ENCODE data around the gene ETV4. TPM values are rescaled to one million over a fixed set of nuclear protein-coding genes. Genes with fewer than 3 reads are reported as not detected.

Gene ETV4
- total RNA-seq, 1 donor from 2014 or later: not detected

- H3K9me3 ChIP-seq: no peaks in the 10 kb centered on the region
- no peaks in the 10 kb centered on the region for H3K4me1 ChIP-seq
- intact Hi-C loops (cut with DNase I): no loop called here
- no peak overlapping the region for H3K27ac ChIP-seq
- TF ChIP-seq, protein P1, sequence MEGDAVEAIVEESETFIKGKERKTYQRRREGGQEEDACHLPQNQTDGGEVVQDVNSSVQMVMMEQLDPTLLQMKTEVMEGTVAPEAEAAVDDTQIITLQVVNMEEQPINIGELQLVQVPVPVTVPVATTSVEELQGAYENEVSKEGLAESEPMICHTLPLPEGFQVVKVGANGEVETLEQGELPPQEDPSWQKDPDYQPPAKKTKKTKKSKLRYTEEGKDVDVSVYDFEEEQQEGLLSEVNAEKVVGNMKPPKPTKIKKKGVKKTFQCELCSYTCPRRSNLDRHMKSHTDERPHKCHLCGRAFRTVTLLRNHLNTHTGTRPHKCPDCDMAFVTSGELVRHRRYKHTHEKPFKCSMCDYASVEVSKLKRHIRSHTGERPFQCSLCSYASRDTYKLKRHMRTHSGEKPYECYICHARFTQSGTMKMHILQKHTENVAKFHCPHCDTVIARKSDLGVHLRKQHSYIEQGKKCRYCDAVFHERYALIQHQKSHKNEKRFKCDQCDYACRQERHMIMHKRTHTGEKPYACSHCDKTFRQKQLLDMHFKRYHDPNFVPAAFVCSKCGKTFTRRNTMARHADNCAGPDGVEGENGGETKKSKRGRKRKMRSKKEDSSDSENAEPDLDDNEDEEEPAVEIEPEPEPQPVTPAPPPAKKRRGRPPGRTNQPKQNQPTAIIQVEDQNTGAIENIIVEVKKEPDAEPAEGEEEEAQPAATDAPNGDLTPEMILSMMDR (IDR thresholded peaks at IDR 0.05): no peak
- no peaks in the 10 kb centered on the region for H3K36me3 ChIP-seq
- no peak overlapping the region for H3K4me3 ChIP-seq
- no peak for DNase-seq (ENCODE audit: low spot score in 2 of 2)
- no peaks in the 10 kb centered on the region for H3K27me3 ChIP-seq
Observed at GRCh38 chr17:43568506-43569082, 22.5 kb upstream of the ETV4 start.

DNA sequence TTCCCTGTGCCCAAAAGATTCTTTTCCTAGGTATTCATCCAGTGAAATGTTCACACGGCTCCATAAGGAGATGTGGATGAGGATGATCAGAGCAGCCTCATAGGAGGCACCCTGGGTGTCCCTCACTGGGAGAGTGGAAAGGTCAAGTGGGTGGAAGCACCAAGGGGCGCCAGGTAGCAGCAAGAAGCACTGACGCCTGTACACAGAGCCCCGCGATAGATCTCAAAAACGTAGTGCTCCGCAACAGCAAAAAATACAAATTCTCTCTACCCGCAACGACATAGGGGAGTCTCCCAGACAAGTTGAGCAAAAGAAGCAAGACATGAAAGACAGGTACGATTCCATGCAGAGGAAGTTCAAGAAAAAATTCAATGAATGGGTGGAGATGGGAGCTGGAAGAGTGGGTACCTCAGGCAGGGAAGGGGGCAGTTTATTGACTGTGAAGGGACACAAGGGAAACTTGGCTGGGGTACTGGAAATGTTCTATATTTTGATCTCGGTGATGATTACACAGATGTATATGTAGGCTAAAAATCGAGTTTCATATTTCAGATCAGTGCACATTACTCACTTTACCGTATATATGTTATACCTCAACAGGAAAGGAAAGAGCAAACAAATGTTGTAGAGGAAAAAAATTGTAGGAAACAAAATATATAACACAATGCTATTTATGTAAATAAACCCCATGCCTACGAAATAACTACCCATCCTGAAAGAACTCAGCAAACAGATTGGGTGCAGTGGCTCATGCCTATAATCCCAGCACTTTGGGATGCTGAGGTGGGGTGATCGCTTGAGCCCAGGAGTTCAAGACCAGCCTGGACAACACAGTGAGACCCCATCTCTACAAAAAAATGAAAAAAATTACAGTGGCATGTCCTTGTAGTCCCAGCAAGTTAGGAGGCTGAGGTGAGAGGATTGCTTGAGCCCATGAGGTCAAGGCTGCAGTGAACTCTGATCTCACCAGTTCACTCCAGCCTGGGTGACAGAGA lies 17.8 kb upstream of the ETV4 start:
- no peak overlapping the region for H3K27ac ChIP-seq
- no peaks in the 10 kb centered on the region for H3K9me3 ChIP-seq
- intact Hi-C loops (cut with DNase I): no loop called here
- no peak for DNase-seq (ENCODE audit: low spot score in 2 of 2)
- H3K36me3 ChIP-seq: no peaks in the 10 kb centered on the region
- H3K4me3 ChIP-seq: no peak overlapping the region
- H3K27me3 ChIP-seq: no peaks in the 10 kb centered on the region
- no peaks in the 10 kb centered on the region for H3K4me1 ChIP-seq
- TF ChIP-seq, protein P1 (IDR thresholded peaks at IDR 0.05): no peak

GRCh38 chr17:43562679-43563599 lies 16.8 kb upstream of the ETV4 start:
- TF ChIP-seq, protein P1 (IDR thresholded peaks at IDR 0.05): no peak
- no peaks in the 10 kb centered on the region for H3K9me3 ChIP-seq
- DNase-seq (ENCODE audit: low spot score in 2 of 2): no peak

GRCh38 chr17:43560461-43561427 lies 14.6 kb upstream of the ETV4 start:
- H3K9me3 ChIP-seq: no peaks in the 10 kb centered on the region
- H3K27me3 ChIP-seq: no peaks in the 10 kb centered on the region
- intact Hi-C loops (cut with DNase I): no loop called here
- no peaks in the 10 kb centered on the region for H3K36me3 ChIP-seq
- no peak overlapping the region for H3K4me3 ChIP-seq
- DNase-seq (ENCODE audit: low spot score in 2 of 2): no peak
- TF ChIP-seq, protein P1 (IDR thresholded peaks at IDR 0.05): no peak
- H3K4me1 ChIP-seq: no peaks in the 10 kb centered on the region
- no peak overlapping the region for H3K27ac ChIP-seq

More at GRCh38 chr17:43562679-43563599, 16.8 kb upstream of the ETV4 start:
- Histone ChIP-seq H3K36me3 (no peaks in the 10 kb centered on the region), H3K27me3 (no peaks in the 10 kb centered on the region), H3K4me3 (no peak overlapping the region), H3K4me1 (no peaks in the 10 kb centered on the region), H3K27ac (no peak overlapping the region)
- intact Hi-C loops (cut with DNase I): no loop called here
